ENCODE results near the gene CASQ2. TPM values are rescaled to one million over a fixed set of nuclear protein-coding genes. Genes with fewer than 3 reads are reported as not detected.

Gene CASQ2
- total and polyA plus RNA-seq, 8 donors = 0.32 to 4.8 (median 0.65) TPM

DNA sequence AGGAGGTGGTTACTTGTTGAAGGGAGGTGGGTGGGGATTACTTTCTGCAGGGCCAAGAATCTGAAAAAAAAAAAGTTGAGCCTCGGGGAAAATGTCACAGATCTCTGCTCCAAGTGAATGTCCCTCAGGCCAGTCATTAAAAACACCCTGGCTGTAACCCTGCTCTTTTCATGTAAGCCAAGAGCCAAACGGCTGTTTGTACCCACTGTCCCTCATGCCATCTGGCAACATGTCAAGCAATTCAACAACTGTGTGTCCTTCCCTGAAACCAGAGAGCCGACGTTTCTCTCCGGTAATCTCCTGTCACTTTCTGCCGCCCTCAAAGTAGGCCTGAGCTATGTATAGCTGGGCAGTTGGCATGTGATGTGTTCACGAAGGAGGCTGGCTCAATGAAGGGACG is 14.7 kb downstream of the CASQ2 start:
- TF ChIP-seq, protein P1, sequence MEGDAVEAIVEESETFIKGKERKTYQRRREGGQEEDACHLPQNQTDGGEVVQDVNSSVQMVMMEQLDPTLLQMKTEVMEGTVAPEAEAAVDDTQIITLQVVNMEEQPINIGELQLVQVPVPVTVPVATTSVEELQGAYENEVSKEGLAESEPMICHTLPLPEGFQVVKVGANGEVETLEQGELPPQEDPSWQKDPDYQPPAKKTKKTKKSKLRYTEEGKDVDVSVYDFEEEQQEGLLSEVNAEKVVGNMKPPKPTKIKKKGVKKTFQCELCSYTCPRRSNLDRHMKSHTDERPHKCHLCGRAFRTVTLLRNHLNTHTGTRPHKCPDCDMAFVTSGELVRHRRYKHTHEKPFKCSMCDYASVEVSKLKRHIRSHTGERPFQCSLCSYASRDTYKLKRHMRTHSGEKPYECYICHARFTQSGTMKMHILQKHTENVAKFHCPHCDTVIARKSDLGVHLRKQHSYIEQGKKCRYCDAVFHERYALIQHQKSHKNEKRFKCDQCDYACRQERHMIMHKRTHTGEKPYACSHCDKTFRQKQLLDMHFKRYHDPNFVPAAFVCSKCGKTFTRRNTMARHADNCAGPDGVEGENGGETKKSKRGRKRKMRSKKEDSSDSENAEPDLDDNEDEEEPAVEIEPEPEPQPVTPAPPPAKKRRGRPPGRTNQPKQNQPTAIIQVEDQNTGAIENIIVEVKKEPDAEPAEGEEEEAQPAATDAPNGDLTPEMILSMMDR (IDR thresholded peaks at IDR 0.05) = no peak
- DNase-seq (no peak), ATAC-seq (no peak)
- Histone ChIP-seq H3K9me3 (no peaks in the 10 kb centered on the region), H3K27me3 (no peaks in the 10 kb centered on the region), H3K4me3 (no peak overlapping the region), H3K27ac (no peak overlapping the region), H3K36me3 (no peaks in the 10 kb centered on the region), H3K4me1 (peaks cover 0 to 3% of the 10 kb centered on the region in 2 donors)
- intact Hi-C loops (cut with DNase I) = no loop called here

DNA sequence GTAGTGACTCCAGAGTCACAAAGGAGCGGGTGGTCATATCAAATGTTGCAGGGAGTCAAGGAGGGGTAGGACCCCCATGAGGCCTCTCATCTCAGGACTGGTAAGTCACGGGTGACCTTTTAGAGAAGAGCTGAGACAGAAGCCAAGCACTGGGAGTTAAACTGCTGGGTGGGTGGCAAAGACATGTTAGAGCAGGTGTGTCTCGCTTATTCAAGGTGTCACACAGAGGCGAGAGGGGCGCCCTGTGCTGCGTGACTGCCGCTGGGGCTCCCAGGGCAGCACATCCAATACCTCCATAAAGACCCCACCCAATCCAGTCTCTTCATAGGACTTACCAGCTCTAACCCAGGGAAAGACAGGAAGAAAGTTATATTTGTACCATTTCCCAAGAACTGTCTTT is 15.2 kb downstream of the CASQ2 start:
- no peaks in the 10 kb centered on the region for H3K9me3 ChIP-seq
- no peak overlapping the region for H3K27ac ChIP-seq
- intact Hi-C loops (cut with DNase I) = no loop called here
- ATAC-seq (no peak), DNase-seq (no peak)
- TF ChIP-seq, protein P1 (IDR thresholded peaks at IDR 0.05) = no peak
- H3K27me3 ChIP-seq = no peaks in the 10 kb centered on the region
- H3K4me1 ChIP-seq = peaks cover 0 to 6% of the 10 kb centered on the region in 2 donors
- no peak overlapping the region for H3K4me3 ChIP-seq
- H3K36me3 ChIP-seq = no peaks in the 10 kb centered on the region

DNA sequence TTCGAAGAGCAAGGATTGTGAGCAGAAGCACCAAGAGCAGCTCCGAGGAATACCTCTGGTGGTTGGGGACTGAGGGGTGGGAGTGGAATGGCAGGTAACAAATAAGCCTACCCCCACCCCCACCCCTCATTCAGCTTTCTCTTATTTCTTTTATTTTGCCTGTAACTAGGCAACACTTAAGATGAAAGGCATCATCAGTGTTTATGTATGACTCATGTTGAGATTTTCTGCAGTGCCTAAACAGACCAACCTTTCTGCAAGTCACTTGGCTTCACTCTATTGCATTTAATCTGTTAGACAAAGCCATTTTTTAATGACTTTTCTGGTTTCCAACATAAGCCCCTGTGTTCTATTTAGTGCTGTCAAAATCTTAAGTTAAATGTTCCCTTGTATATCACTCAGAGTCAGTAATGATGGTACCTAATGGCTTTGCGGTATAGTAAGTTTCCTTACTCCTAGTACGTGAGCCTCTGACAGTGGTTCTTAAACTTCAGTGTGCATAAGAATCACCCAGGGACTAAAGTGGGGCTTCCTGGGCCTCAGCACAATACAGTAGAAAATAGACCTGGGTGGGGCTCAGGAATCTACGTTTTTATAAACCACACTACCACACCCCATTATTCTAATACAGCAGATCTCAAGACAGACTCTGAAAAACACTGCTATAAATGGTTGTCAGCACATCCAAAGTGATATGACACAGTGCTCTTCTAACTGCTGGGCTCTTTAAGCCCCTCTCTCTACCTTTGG is 19.9 kb downstream of the CASQ2 start:
- Histone ChIP-seq H3K27ac (no peak overlapping the region), H3K4me1 (peaks cover 0 to 6% of the 10 kb centered on the region in 2 donors), H3K36me3 (no peaks in the 10 kb centered on the region), H3K9me3 (no peaks in the 10 kb centered on the region), H3K4me3 (no peak overlapping the region), H3K27me3 (no peaks in the 10 kb centered on the region)
- TF ChIP-seq, protein P1 (IDR thresholded peaks at IDR 0.05) = no peak
- intact Hi-C loops (cut with DNase I) = no loop called here
- DNase-seq (no peak), ATAC-seq (peak; percentile 81)

DNA sequence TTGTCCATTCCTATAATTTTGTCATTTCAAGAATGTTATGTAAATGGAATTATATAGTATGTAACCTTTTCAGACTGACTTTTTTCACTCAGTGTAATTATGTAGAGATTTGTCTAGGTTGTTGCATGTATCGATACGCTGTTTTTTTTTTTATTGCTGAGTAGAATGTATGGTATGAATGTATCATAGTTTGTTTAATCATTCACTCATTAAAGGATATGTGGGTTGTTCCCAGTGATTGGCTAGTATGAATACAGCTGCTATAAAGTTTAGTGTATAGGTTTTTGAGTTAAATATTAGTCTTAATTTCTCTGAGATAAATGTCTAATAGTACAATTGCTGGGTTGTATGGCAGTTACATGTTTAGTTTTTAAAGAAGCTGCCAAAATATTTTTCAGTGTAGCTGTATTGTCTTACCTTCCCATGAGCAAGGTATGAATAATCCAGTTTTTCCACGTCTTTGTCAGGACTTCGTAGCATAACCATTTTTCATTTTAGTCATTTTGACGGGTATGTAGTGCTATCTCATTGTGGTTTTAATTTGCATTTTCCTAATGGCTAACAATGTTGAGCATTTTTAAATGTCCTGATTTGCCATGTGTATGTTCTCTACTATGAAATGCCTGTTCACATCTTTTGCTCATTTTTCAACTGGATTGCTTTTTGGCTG is 22.4 kb downstream of the CASQ2 start:
- Histone ChIP-seq H3K9me3 (no peaks in the 10 kb centered on the region), H3K27ac (no peak overlapping the region), H3K4me3 (no peak overlapping the region), H3K27me3 (no peaks in the 10 kb centered on the region), H3K36me3 (no peaks in the 10 kb centered on the region), H3K4me1 (peaks cover 0 to 6% of the 10 kb centered on the region in 2 donors)
- intact Hi-C loops (cut with DNase I) = no loop called here
- TF ChIP-seq, protein P1 (IDR thresholded peaks at IDR 0.05) = no peak
- DNase-seq (no peak), ATAC-seq (no peak)

DNA sequence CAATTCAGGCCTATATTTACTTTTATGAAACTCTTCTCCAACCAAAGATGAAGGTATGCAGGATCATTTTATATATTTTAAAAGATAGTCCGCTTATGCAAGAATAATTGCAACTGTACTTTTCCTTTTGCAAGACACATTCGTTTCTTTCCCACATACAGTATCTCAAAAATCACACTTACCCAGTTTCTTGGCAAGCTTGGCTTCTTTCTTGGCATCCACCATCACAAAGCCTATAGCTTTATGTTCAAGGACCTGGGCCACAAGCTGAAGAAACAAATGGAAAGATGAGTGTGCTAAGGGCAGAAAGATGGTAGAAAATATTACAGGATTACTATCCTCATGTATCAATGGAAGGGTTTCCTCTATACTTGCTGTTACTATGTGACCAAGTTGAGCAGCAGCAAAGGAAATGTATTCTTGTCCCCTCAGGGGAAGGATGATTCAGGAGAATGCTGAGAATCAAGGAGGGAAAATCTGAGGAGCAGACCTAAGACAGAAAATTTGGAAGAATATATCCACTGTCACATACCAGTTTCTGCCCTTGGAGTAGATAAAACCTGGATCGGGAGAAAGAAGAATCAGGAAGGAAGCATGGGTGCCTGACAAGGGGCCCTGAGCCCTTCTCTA is 23.8 kb downstream of the CASQ2 start:
- H3K4me3 ChIP-seq = no peak overlapping the region
- peaks cover 0 to 6% of the 10 kb centered on the region in 2 donors for H3K4me1 ChIP-seq
- intact Hi-C loops (cut with DNase I) = no loop called here
- ATAC-seq = no peak
- no peak for DNase-seq
- TF ChIP-seq, protein P1 (IDR thresholded peaks at IDR 0.05) = no peak
- no peaks in the 10 kb centered on the region for H3K9me3 ChIP-seq
- no peaks in the 10 kb centered on the region for H3K36me3 ChIP-seq
- H3K27me3 ChIP-seq = no peaks in the 10 kb centered on the region
- H3K27ac ChIP-seq = no peak overlapping the region
